Stomach smooth muscle (tissue), 2 donors: Measurements from ENCODE around the gene ADSS2.

Experiments
- H3K27ac ChIP-seq: one replicate; pipeline ENCODE4 v1.7.0; 2013; ENCODE audit warnings: mild to moderate bottlenecking, low read length, inconsistent platforms
- H3K27me3 ChIP-seq, 2 donors: one replicate each; pipeline ENCODE4 v1.7.0; 2013; ENCODE audit warnings: low read length in 2 of 2; ENCODE audit not compliant: insufficient read depth in 2 of 2, control insufficient read depth in 1 of 2
- H3K36me3 ChIP-seq, 2 donors: one replicate each; pipeline ENCODE4 v1.7.0; 2013; ENCODE audit warnings: low read length in 2 of 2; ENCODE audit not compliant: control insufficient read depth in 2 of 2, insufficient read depth in 2 of 2
- H3K4me1 ChIP-seq: one replicate; pipeline ENCODE4 v1.7.0; 2013; ENCODE audit warnings: low read length; ENCODE audit not compliant: control insufficient read depth, insufficient read depth
- H3K4me3 ChIP-seq, 2 donors: one replicate each; pipeline ENCODE4 v1.7.0; 2013; ENCODE audit warnings: low read length in 2 of 2
- H3K9ac ChIP-seq, 2 donors: one replicate each; pipeline ENCODE4 v1.7.0; 2013; ENCODE audit warnings: low read length in 2 of 2, mild to moderate bottlenecking in 1 of 2
- H3K9me3 ChIP-seq, 2 donors: one replicate each; pipeline ENCODE4 v1.7.0; 2013; ENCODE audit warnings: low read length in 2 of 2; ENCODE audit not compliant: control insufficient read depth in 2 of 2
- donor health status: healthy.
- donor health status: Pancreatic carcinoma.

ADSS2 gene

DNA sequence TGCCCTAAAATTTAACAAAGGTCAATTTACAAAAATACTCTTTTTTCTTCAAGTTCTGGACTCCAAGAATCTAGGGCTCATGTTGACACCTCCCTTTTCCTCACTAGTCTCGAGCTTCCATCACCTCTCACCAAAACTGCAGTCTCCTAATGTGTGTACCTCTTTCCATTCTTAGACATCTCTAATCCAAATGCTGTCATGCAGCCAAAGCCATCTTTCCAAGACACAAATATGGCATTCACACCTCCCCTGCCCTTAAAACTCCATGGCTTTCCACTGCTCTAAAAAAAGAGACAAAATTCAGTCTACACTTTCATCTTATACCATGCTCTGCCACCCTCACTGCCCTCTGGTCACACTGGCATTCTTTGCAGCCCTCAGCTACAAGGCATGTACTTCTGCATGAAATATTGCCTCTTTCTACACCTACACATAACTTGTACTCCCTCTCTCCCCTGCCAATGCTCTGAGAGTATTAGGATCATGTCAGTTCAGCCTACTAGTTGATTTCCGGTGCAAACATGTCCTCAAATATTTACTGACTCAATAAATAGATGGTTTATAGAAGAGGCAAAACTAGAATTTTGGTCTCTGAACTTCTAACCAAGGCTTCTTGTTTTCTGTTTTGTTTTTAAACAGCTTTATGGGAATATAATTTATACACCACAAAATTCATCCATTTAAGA, 26.9 kb downstream of the ADSS2 start:
- Histone ChIP-seq H3K27me3 (no peaks in the 10 kb centered on the region), H3K27ac (no peak overlapping the region), H3K9ac (no peak overlapping the region), H3K4me1 (no peaks in the 10 kb centered on the region), H3K36me3 (peaks cover 4 to 6% of the 10 kb centered on the region in 2 donors), H3K9me3 (no peaks in the 10 kb centered on the region), H3K4me3 (no peak overlapping the region)

DNA sequence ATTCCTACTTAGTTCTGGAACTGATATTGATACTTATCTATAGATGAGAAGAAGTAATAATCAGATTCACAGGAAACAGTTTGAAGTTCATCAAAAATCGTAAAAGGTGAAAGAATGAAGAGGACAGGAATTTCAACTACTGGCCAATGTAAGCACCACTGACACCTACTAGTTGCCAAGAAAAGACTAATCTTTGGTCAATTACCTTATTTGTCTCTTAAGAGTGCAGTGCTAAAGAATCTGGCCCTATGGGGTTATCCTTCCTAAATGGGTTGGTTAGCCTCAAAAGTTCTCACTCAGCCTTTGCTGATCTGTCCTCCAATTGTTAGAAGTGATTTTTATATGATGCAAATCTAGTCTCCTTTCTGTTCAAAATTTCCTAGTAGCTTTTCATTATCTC, 29.5 kb downstream of the ADSS2 start:
- Histone ChIP-seq H3K4me3 (no peak overlapping the region), H3K36me3 (peaks cover 8 to 12% of the 10 kb centered on the region in 2 donors), H3K9ac (no peak overlapping the region), H3K27ac (no peak overlapping the region), H3K27me3 (no peaks in the 10 kb centered on the region), H3K9me3 (no peaks in the 10 kb centered on the region), H3K4me1 (no peaks in the 10 kb centered on the region)

DNA sequence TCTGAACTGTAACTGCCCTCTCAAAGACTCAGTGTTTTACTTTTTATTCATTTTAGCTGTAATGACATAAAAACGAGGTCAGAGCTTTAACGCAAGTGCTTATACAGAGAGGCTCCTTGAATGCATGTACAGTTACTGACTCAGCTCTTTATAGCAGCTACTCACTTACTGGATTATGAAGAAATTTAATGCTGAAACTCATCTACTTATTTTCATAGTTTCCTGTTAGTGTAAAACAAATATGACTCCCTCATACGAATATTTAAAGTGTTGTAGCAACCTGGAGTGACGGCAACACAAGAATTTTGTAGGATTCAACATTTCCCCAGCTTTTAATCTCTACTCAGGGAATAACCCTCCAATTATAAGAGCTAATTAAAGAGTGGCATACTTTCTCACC, 32.7 kb downstream of the ADSS2 start:
- no peak overlapping the region for H3K4me3 ChIP-seq
- peaks cover 33 to 37% of the 10 kb centered on the region in 2 donors for H3K36me3 ChIP-seq
- no peaks in the 10 kb centered on the region for H3K4me1 ChIP-seq
- H3K9me3 ChIP-seq: no peaks in the 10 kb centered on the region
- no peak overlapping the region for H3K9ac ChIP-seq
- no peaks in the 10 kb centered on the region for H3K27me3 ChIP-seq
- H3K27ac ChIP-seq: no peak overlapping the region

DNA sequence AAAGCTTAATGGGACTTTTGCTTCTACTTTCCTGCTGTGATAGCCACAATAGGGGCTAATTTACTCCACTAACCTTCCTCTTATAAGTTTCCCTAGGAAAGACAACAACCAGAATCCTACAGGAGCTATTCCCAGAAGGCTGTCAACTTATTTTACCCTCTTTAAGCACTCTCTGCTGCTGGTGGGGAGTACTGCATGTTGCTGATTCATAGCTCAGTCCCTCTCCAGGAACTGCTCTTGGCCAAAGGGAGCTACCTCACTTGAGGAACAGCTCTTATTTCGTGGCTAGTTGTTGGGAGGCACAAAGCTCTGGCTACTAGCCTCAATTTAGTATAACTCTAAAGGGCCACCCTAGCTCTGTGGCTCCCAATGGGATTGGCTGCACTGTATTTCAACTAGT, 37.2 kb downstream of the ADSS2 start:
- H3K27me3 ChIP-seq: no peaks in the 10 kb centered on the region
- H3K36me3 ChIP-seq: peaks cover 47 to 60% of the 10 kb centered on the region in 2 donors
- H3K4me1 ChIP-seq: no peaks in the 10 kb centered on the region
- no peak overlapping the region for H3K9ac ChIP-seq
- no peak overlapping the region for H3K27ac ChIP-seq
- H3K4me3 ChIP-seq: no peak overlapping the region
- H3K9me3 ChIP-seq: no peaks in the 10 kb centered on the region

DNA sequence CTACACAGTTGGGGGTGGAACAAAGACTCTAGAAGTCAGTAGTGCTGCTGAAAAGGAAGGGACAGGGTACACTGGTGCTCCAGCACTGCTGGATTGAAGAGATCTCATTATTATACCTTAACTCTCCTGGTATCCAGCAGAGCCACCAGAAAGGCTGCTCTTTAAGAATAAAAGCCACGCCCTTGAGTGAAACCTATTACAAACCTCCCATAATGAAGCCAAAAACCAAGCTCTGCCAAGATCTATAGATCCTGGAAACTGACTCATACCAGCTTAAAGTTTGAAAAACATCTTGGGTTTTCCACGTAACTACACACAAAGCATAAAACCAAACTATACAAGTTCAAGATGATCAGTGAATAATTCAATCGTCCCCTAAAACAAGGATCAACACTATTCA, 38.0 kb downstream of the ADSS2 start:
- Histone ChIP-seq H3K27me3 (no peaks in the 10 kb centered on the region), H3K27ac (no peak overlapping the region), H3K4me3 (no peak overlapping the region), H3K36me3 (peaks cover 47 to 64% of the 10 kb centered on the region in 2 donors), H3K9ac (no peak overlapping the region), H3K9me3 (no peaks in the 10 kb centered on the region), H3K4me1 (no peaks in the 10 kb centered on the region)

DNA sequence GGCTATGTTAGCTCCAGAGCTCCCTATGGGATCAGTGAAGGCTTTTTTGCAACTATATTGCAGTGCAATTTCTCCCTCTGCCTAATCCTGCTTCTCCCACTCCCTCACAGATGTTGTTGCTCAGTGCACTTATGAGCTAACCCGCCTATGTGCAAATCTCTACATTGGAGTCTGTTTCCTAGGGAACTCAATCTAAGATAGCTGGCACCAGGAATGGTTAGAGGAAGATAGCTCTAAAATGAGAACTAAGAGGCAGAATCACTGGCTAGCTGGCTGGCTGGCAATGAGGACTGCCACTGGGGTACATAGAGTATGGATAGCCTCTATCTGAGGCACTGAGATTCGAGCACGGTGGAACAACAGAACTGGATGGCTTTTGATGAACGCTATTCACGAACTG, 39.5 kb downstream of the ADSS2 start:
- Histone ChIP-seq H3K27me3 (no peaks in the 10 kb centered on the region), H3K36me3 (peaks cover 39 to 62% of the 10 kb centered on the region in 2 donors), H3K4me3 (no peak overlapping the region), H3K9me3 (no peaks in the 10 kb centered on the region), H3K9ac (no peak overlapping the region), H3K4me1 (no peaks in the 10 kb centered on the region), H3K27ac (no peak overlapping the region)

DNA sequence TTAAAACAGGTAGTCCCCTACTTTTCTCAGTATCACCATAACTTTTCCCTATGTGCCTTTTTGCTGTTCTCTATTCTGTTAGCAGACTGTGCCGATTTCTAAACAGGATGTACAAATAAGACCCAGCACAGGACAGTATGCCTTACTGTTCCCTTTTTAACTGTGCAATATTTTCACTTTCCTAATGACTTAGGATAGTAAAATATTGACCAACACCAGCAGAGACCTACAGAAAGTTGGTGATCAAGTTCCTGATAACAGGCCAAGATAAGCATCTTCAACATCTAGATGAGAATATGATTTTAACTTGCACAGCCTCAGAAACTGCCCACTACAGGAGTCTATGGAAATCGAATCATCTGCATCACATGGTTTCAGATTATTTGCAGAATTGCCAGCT, 42.0 kb downstream of the ADSS2 start:
- H3K36me3 ChIP-seq: peaks cover 27 to 38% of the 10 kb centered on the region in 2 donors
- H3K4me3 ChIP-seq: no peak overlapping the region
- no peaks in the 10 kb centered on the region for H3K9me3 ChIP-seq
- H3K27me3 ChIP-seq: no peaks in the 10 kb centered on the region
- H3K27ac ChIP-seq: no peak overlapping the region
- H3K4me1 ChIP-seq: no peaks in the 10 kb centered on the region
- no peak overlapping the region for H3K9ac ChIP-seq

DNA sequence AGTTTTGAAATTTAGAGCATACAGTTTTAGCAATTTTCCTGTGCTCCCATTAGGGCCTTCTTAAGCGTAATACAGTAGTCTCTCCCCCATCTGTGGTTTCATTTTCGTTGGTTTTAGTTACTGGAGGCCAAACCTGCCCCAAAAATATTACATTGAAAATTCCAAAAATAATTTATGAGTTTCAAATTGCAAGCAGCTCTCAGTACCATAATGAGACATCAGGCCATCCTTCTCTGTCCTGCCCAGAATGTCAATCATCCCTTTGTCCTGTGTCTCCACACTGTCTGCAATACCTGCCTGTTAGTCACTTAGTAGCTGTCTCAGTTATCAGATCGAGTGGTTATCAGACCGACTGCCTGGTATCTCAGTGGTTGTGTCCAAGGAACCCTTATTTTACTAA, 45.4 kb downstream of the ADSS2 start:
- H3K36me3 ChIP-seq: peaks cover 4 to 24% of the 10 kb centered on the region in 2 donors
- no peak overlapping the region for H3K4me3 ChIP-seq
- H3K9ac ChIP-seq: no peak overlapping the region
- H3K4me1 ChIP-seq: no peaks in the 10 kb centered on the region
- H3K27me3 ChIP-seq: no peaks in the 10 kb centered on the region
- peaks cover 0 to 7% of the 10 kb centered on the region in 2 donors for H3K9me3 ChIP-seq
- H3K27ac ChIP-seq: no peak overlapping the region

DNA sequence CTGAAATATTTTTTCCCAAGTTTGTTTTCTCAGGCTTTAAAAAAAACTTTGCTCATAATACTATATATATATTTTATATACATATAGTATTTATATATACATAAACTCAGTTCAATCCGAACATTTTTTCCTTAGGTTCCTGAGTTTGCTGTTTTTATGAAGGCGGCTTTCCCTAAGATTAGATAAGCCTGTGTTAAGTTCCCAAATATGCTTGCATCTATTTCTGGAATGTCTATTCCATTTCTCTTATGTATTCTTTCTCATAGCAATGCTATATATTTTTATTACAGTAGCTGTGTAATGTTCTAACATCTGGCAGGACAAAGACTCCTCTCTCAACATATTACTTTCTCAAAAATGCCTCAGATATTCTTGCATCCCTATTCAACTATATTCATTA, 45.9 kb downstream of the ADSS2 start:
- no peaks in the 10 kb centered on the region for H3K4me1 ChIP-seq
- H3K4me3 ChIP-seq: no peak overlapping the region
- peaks cover 0 to 12% of the 10 kb centered on the region in 2 donors for H3K9me3 ChIP-seq
- H3K27ac ChIP-seq: no peak overlapping the region
- H3K9ac ChIP-seq: no peak overlapping the region
- peaks cover 4 to 24% of the 10 kb centered on the region in 2 donors for H3K36me3 ChIP-seq
- no peaks in the 10 kb centered on the region for H3K27me3 ChIP-seq

DNA sequence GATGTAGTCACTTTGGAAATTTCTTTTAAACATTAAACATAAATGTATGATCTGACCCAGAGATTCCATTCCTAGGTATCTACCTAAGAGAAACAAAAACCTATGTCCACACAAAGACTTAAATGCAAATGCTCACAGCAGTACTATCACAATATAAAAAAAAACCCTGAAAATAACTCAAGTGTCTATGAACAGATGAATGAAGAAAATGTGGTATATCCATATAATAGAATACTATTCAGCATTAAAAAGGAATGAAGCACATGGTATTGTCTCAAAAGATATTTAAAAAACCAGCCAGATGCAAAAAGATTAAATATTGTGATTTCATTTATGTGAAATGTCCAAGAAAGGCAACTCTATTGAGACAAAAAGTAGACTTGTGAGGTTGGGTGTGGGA, 48.3 kb downstream of the ADSS2 start:
- Histone ChIP-seq H3K27ac (no peak overlapping the region), H3K36me3 (peaks cover 4 to 15% of the 10 kb centered on the region in 2 donors), H3K4me1 (no peaks in the 10 kb centered on the region), H3K4me3 (no peak overlapping the region), H3K9me3 (peaks cover 0 to 15% of the 10 kb centered on the region in 2 donors), H3K9ac (no peak overlapping the region), H3K27me3 (no peaks in the 10 kb centered on the region)

DNA sequence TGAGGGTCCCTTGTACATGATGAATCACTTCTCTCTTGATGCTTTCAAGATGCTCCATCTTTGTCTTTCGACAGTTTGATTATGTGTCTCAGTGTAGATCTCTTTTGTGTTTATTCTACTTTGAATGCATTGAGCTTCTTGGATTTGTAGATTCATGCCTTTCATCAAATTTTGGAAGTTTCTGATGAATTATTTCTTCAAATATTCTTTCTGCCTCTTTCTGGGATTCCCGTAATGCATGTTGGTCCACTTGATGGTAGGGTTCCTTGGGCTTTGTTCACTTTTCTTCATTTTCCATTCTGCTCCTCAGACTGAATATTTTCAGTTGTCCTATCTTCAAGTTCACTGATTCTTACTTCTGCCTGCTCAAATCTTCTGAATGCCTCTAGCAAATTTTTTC, 50.7 kb downstream of the ADSS2 start:
- Histone ChIP-seq H3K9ac (no peak overlapping the region), H3K36me3 (peaks cover 2 to 15% of the 10 kb centered on the region in 2 donors), H3K27me3 (no peaks in the 10 kb centered on the region), H3K9me3 (peaks cover 0 to 15% of the 10 kb centered on the region in 2 donors), H3K27ac (no peak overlapping the region), H3K4me1 (no peaks in the 10 kb centered on the region), H3K4me3 (no peak overlapping the region)
